Kidney epithelial cell (primary cell): Measurements from ENCODE around the gene PPP6R3. TPM values are rescaled to one million over a fixed set of nuclear protein-coding genes. Genes with fewer than 3 reads are reported as not detected.
"Not testable (repeated sequence)": the region's sequence is repeated elsewhere in the genome, so short reads cannot be mapped to it uniquely, and the experiment has no call there.

Experiments
- DNase-seq: peaks from one replicate; pipeline ENCODE4 v3.0.0-alpha.2; 2010; ENCODE audit warnings: low read depth
- H3K27me3 ChIP-seq: 2 replicates; pipeline ENCODE4 v1.6.0; 2011; ENCODE audit warnings: low read length; ENCODE audit not compliant: control insufficient read depth, insufficient read depth
- H3K36me3 ChIP-seq: 2 replicates; pipeline ENCODE4 v1.5.1; 2011; ENCODE audit warnings: low read length; ENCODE audit not compliant: control insufficient read depth, insufficient read depth
- H3K4me3 ChIP-seq: 2 replicates; pipeline ENCODE4 v1.5.1; 2011; ENCODE audit warnings: low read depth, mild to moderate bottlenecking, control low read depth, low read length
- total RNA-seq: library from RNA; depleted of rRNA; stranded (reverse); fragments of >200 nt; gene quantifications from 2 replicates; pipeline ENCODE4 v1.2.3, GENCODE V29; 2015
- TF ChIP-seq, protein P1 (sequence below): IDR thresholded peaks from 2 replicates; pipeline ENCODE4 v1.5.1; 2011; ENCODE audit warnings: mild to moderate bottlenecking, moderate library complexity, low read length, control low read depth, inconsistent platforms; ENCODE audit not compliant: insufficient read depth, poor library complexity, severe bottlenecking

PPP6R3 gene
- total RNA-seq, 1 donor from 2014 or later = 71.7 TPM

DNA sequence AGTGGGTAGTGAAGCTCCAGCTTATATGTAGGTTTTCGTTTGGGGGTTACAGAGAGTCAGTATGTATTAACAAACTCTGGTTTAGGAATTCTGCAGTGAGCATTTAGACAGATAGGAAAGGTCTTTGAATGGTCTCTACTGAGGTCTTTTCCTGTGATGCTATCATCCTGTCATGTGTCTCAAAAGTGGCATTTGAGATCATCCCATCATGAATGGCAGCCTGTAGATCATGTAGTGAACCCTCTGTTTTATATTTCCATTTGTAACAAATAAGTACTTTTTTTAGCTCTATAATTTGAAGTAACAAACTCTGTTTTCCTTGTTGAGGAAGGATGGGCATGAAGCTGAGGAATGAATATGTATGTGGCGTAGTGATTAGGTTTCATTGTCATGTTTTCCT, 76.2 kb downstream of the PPP6R3 start:
- no peak overlapping the region for H3K4me3 ChIP-seq
- no peak for DNase-seq
- H3K36me3 ChIP-seq = no peaks in the 10 kb centered on the region
- TF ChIP-seq, protein P1, sequence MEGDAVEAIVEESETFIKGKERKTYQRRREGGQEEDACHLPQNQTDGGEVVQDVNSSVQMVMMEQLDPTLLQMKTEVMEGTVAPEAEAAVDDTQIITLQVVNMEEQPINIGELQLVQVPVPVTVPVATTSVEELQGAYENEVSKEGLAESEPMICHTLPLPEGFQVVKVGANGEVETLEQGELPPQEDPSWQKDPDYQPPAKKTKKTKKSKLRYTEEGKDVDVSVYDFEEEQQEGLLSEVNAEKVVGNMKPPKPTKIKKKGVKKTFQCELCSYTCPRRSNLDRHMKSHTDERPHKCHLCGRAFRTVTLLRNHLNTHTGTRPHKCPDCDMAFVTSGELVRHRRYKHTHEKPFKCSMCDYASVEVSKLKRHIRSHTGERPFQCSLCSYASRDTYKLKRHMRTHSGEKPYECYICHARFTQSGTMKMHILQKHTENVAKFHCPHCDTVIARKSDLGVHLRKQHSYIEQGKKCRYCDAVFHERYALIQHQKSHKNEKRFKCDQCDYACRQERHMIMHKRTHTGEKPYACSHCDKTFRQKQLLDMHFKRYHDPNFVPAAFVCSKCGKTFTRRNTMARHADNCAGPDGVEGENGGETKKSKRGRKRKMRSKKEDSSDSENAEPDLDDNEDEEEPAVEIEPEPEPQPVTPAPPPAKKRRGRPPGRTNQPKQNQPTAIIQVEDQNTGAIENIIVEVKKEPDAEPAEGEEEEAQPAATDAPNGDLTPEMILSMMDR = no peak
- no peaks in the 10 kb centered on the region for H3K27me3 ChIP-seq

DNA sequence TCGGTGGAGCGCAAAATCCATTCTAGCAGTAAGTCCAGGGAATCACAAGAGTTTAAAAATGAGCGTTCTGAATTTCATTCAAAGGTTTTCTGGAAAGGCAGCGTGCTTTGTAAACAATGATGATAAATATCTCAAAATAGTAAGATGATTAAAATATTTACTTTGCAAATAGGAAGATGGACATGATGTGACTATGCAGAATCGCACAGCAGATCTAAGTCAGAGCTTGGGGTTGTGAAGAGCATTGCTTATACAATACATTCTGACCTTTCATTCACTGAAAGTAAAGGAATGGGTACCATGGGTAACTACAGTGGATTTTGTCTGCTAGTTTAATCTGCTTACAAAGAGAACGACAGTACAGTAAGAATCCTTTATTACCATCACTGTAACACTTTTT, 77.5 kb downstream of the PPP6R3 start:
- Histone ChIP-seq H3K27me3 (no peaks in the 10 kb centered on the region), H3K36me3 (no peaks in the 10 kb centered on the region)
- DNase-seq = no peak

DNA sequence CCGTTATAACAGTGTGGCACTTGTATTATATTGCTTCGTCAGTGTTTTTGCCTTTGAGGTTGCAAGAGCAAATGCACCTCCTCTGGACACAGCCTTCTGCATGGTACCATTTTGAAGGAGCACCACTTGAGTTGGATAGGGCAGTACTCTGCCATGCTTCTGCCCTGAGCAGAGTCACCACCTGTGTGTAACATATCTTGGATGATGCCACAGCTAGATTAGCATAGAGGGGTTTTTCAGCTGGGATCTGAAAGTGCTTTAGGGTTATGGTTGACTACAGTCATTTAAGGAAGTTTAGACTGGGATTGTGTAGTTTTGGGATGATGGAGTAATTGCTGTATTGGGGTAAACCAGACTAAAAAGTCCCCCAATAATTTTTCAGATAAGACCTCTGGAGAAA, 78.8 kb downstream of the PPP6R3 start:
- TF ChIP-seq, protein P1 = no peak
- Histone ChIP-seq H3K27me3 (no peaks in the 10 kb centered on the region), H3K4me3 (no peak overlapping the region), H3K36me3 (no peaks in the 10 kb centered on the region)
- DNase-seq = no peak

More for the DNA sequence above, 77.5 kb downstream of the PPP6R3 start:
- no peak overlapping the region for H3K4me3 ChIP-seq
- TF ChIP-seq, protein P1 = no peak

DNA sequence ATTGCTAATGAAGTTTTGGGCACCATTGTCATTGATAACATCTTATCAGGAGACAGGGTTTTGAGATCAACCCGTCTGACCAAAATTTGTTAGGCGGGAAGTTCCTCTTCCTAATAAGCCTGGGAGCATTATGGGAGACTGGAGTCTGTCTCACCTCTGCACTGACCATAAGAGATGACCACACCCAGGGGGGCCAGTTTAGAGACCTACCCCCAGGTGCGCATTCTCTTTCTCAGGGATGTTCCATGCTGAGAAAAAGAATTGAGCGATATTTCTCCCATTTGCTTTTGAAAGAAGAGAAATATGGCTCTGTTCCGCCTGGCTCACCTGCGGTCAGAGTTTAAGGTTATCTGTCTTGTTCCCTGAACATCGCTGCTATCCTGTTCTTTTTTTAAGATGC, 80.0 kb downstream of the PPP6R3 start:
- H3K4me3 ChIP-seq, H3K36me3 ChIP-seq, H3K27me3 ChIP-seq, DNase-seq: not testable (repeated sequence)

DNA sequence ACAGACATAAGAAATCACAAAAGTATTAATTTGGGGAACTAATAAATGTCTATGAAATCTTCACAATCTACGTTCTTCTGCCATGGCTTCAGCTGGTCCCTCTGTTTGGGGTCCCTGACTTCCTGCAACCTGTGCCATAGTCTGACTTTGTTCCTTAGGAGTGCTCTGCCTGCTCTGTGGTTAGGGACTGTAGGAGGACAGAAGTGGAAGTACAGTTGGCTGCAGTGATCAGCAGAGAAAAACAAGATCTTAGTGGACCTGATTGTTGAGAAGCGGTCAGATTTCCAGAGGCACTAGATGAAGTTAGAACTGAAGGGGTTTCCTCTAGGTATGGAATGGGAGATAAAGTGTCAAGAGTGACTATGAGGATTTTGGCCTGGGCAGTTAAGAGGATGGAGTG, 80.6 kb downstream of the PPP6R3 start:
- no peak for DNase-seq
- TF ChIP-seq, protein P1 = no peak
- Histone ChIP-seq H3K36me3 (no peaks in the 10 kb centered on the region), H3K27me3 (no peaks in the 10 kb centered on the region), H3K4me3 (no peak overlapping the region)

DNA sequence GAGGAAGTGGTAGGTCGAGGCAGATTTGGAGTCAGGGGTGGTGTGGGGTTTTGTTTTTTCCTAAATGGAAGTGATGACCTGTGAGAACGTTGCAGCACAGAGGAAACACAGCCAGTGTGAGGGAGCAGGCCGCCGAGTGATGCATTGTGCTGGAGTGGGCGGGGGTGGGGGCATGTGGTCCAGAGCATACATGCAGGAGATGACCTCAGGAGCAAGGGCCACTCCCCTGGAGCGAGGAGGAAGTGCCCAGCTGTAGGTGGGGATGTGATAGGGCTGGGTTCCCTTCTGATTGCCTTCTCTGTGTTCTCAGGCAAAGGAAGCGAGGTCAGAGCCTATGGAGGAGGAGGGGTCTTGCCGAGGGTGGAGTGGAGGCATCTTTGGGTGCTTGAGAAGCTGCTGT, 81.4 kb downstream of the PPP6R3 start:
- Histone ChIP-seq H3K4me3 (no peak overlapping the region), H3K36me3 (no peaks in the 10 kb centered on the region), H3K27me3 (no peaks in the 10 kb centered on the region)
- no peak for DNase-seq
- TF ChIP-seq, protein P1 = no peak
